ENCODE data around the gene ANXA11.

ANXA11 gene

GRCh38 chr10:80158126-80158525 lies 47.2 kb downstream of the ANXA11 start:
- no peaks in the 10 kb centered on the region for H3K9me3 ChIP-seq (ENCODE audit: control insufficient read depth, insufficient read depth, low read depth, low read length)
- CTCF ChIA-PET, result interaction anchor here (1.1 to 1.5 kb wide), 3 partner anchors 11 to 15 kb away, joined by 3 to 8 read pairs (median 5); no protein-coding TSS in a partner anchor
- POLR2A ChIA-PET, result interaction anchor here (1.2 kb wide), 2 partner anchors 9 to 46 kb away, joined by 3 to 7 read pairs; no protein-coding TSS in a partner anchor
- peaks cover 8% of the 10 kb centered on the region for H3K4me1 ChIP-seq (ENCODE audit: control insufficient read depth, insufficient read depth, low read length)
- H3K27ac ChIP-seq (ENCODE audit: extremely low read depth, low read depth, low read length), result no peak overlapping the region
- peaks cover 4 to 93% of the 10 kb centered on the region in 2 experiments for H3K36me3 ChIP-seq (ENCODE audit: control insufficient read depth in 2 of 2, insufficient read depth in 1 of 2, low read length in 2 of 2)
- H3K4me3 ChIP-seq (ENCODE audit: low read depth, low read length), result no peak overlapping the region
- TF ChIP-seq ZBTB21 (tag by site-specific recombination; IDR thresholded peaks at IDR 0.05), result no peak
- TF ChIP-seq ZNF837 (tag by site-specific recombination; IDR thresholded peaks at IDR 0.05), result no peak
- no peak for TF ChIP-seq ZNF366 (tag by site-specific recombination; conservative IDR thresholded peaks at IDR 0.05)
- no peak for TF ChIP-seq ZNF24 (tag by site-specific recombination; IDR thresholded peaks at IDR 0.05)
- no peak for TF ChIP-seq EGR2 (tag by site-specific recombination; IDR thresholded peaks at IDR 0.05; ENCODE audit: low read depth)
- no peak for TF ChIP-seq ZNF830 (tag by site-specific recombination; IDR thresholded peaks at IDR 0.05; ENCODE audit: low read depth)
- no peak for TF ChIP-seq ZSCAN18 (tag by site-specific recombination; IDR thresholded peaks at IDR 0.05)
- TF ChIP-seq ZNF133 (tag by site-specific recombination; IDR thresholded peaks at IDR 0.05), result no peak
- TF ChIP-seq ZNF239 (tag by site-specific recombination; IDR thresholded peaks at IDR 0.05), result no peak
- no peak for TF ChIP-seq KLF1 (tag by site-specific recombination; IDR thresholded peaks at IDR 0.05)
- no peak for TF ChIP-seq ZNF433 (tag by site-specific recombination; IDR thresholded peaks at IDR 0.05; ENCODE audit: low read depth)
- no peak for TF ChIP-seq ZNF596 (tag by site-specific recombination; IDR thresholded peaks at IDR 0.05)
- TF ChIP-seq ZNF324 (tag by site-specific recombination; IDR thresholded peaks at IDR 0.05), result no peak
- no peak for TF ChIP-seq ZNF10 (tag by site-specific recombination; IDR thresholded peaks at IDR 0.05)
- TF ChIP-seq ZSCAN30 (tag by site-specific recombination; IDR thresholded peaks at IDR 0.05), result no peak
- TF ChIP-seq ZNF169 (tag by site-specific recombination; IDR thresholded peaks at IDR 0.05), result no peak
- no peak for TF ChIP-seq PRDM1 (tag by site-specific recombination; IDR thresholded peaks at IDR 0.05)
- TF ChIP-seq ZNF292 (tag by site-specific recombination; IDR thresholded peaks at IDR 0.05; ENCODE audit: borderline replicate concordance, low read depth), result no peak

- TF ChIP-seq KLF1 (tag by site-specific recombination; IDR thresholded peaks at IDR 0.05), result no peak
- TF ChIP-seq PATZ1 (tag by site-specific recombination; IDR thresholded peaks at IDR 0.05), result no peak
- TF ChIP-seq ZNF174 (tag by site-specific recombination; IDR thresholded peaks at IDR 0.05), result no peak
- TF ChIP-seq ZBTB6 (tag by site-specific recombination; IDR thresholded peaks at IDR 0.05), result no peak
- no peak for TF ChIP-seq HIC1 (tag by site-specific recombination; IDR thresholded peaks at IDR 0.05)
- no peak for TF ChIP-seq ZNF157 (tag by site-specific recombination; IDR thresholded peaks at IDR 0.05)
- H3K27ac ChIP-seq (ENCODE audit: extremely low read depth, low read depth, low read length), result no peak overlapping the region
- no peaks in the 10 kb centered on the region for H3K9me3 ChIP-seq (ENCODE audit: control insufficient read depth, insufficient read depth, low read depth, low read length)
- no peak overlapping the region for H3K4me3 ChIP-seq (ENCODE audit: low read depth, low read length)
- POLR2A ChIA-PET, result no interaction called here
- CTCF ChIA-PET, result interaction anchor here (0.6 to 1.5 kb wide), 2 partner anchors 15 to 103 kb away, joined by 3 read pairs; no protein-coding TSS in a partner anchor
- H3K4me1 ChIP-seq (ENCODE audit: control insufficient read depth, insufficient read depth, low read length), result peaks cover 8% of the 10 kb centered on the region
- H3K36me3 ChIP-seq (ENCODE audit: control insufficient read depth in 2 of 2, insufficient read depth in 1 of 2, low read length in 2 of 2), result peaks cover 4 to 93% of the 10 kb centered on the region in 2 experiments
These were observed 47.8 kb downstream of the ANXA11 start for GRCh38 chr10:80157561-80157960.

Data from HEK293 (cell line).